SIG-M5 (cell line): ENCODE results near the gene MAPRE3.

Experiments used
- DNase-seq: peaks from one replicate; lab custom pipeline; 2025; lab: John Stamatoyannopoulos, UW

MAPRE3 gene

GRCh38 chr2:26983746-26984145 is 13.3 kb downstream of the MAPRE3 start:
- no peak for DNase-seq

GRCh38 chr2:26985807-26986206 is 15.4 kb downstream of the MAPRE3 start:
- no peak for DNase-seq

- DNase-seq = no peak
Measured at GRCh38 chr2:26986576-26986975, 16.1 kb downstream of the MAPRE3 start.

GRCh38 chr2:26988058-26988860 is 17.8 kb downstream of the MAPRE3 start:
- no peak for DNase-seq

- no peak for DNase-seq
Measured at GRCh38 chr2:26989156-26989555, 18.7 kb downstream of the MAPRE3 start.

- no peak for DNase-seq
Measured at GRCh38 chr2:26991717-26992116, 21.3 kb downstream of the MAPRE3 start.

GRCh38 chr2:26993768-26994167 is 23.3 kb downstream of the MAPRE3 start:
- DNase-seq = no peak

- DNase-seq = no peak
Measured at GRCh38 chr2:26994983-26995382, 24.5 kb downstream of the MAPRE3 start.

- no peak for DNase-seq
Measured at GRCh38 chr2:26997394-26997793, 27.0 kb downstream of the MAPRE3 start.

- no peak for DNase-seq
Measured at GRCh38 chr2:26998323-26998722, 27.9 kb downstream of the MAPRE3 start.

GRCh38 chr2:27000228-27000627 is 29.8 kb downstream of the MAPRE3 start:
- no peak for DNase-seq

GRCh38 chr2:27000995-27001394 is 30.6 kb downstream of the MAPRE3 start:
- DNase-seq = no peak

- no peak for DNase-seq
Measured at GRCh38 chr2:27001950-27002349, 31.5 kb downstream of the MAPRE3 start.

- DNase-seq = no peak
Measured at GRCh38 chr2:27003007-27003406, 32.6 kb downstream of the MAPRE3 start.

GRCh38 chr2:27003857-27004256 is 33.4 kb downstream of the MAPRE3 start:
- DNase-seq = no peak

GRCh38 chr2:27006602-27007415 is 36.4 kb downstream of the MAPRE3 start:
- DNase-seq = no peak

GRCh38 chr2:27007416-27008374 is 37.3 kb downstream of the MAPRE3 start:
- no peak for DNase-seq

GRCh38 chr2:27008678-27009077 is 38.2 kb downstream of the MAPRE3 start:
- no peak for DNase-seq

GRCh38 chr2:27009083-27009482 is 38.6 kb downstream of the MAPRE3 start:
- no peak for DNase-seq

- no peak for DNase-seq
Measured at GRCh38 chr2:27009716-27010115, 39.3 kb downstream of the MAPRE3 start.

- no peak for DNase-seq
Measured at GRCh38 chr2:27010139-27010538, 39.7 kb downstream of the MAPRE3 start.

GRCh38 chr2:27013738-27014137 is 43.3 kb downstream of the MAPRE3 start:
- no peak for DNase-seq
